Measurements from ENCODE around the gene ERBB4. TPM values are rescaled to one million over a fixed set of nuclear protein-coding genes. Genes with fewer than 3 reads are reported as not detected.

ERBB4 gene
- total RNA-seq, 1 donor from 2014 or later: 2.2 TPM

- no peak for DNase-seq (ENCODE audit: low read depth)
- TF ChIP-seq CTCF (conservative IDR thresholded peaks at IDR 0.05; ENCODE audit: low read depth, low read length): no peak
- H3K4me3 ChIP-seq (ENCODE audit: low read depth, low read length): no peak overlapping the region
Observed at GRCh38 chr2:211358504-211358903, 1180.1 kb downstream of the ERBB4 start.

GRCh38 chr2:211354481-211354880 is 1184.1 kb downstream of the ERBB4 start:
- TF ChIP-seq CTCF (conservative IDR thresholded peaks at IDR 0.05; ENCODE audit: low read depth, low read length): no peak
- no peak for DNase-seq (ENCODE audit: low read depth)
- no peak overlapping the region for H3K4me3 ChIP-seq (ENCODE audit: low read depth, low read length)

GRCh38 chr2:211351987-211352386 is 1186.6 kb downstream of the ERBB4 start:
- no peak for DNase-seq (ENCODE audit: low read depth)
- H3K4me3 ChIP-seq (ENCODE audit: low read depth, low read length): no peak overlapping the region
- no peak for TF ChIP-seq CTCF (conservative IDR thresholded peaks at IDR 0.05; ENCODE audit: low read depth, low read length)

GRCh38 chr2:211349031-211349430 is 1189.6 kb downstream of the ERBB4 start:
- TF ChIP-seq CTCF (conservative IDR thresholded peaks at IDR 0.05; ENCODE audit: low read depth, low read length): no peak
- no peak for DNase-seq (ENCODE audit: low read depth)
- H3K4me3 ChIP-seq (ENCODE audit: low read depth, low read length): no peak overlapping the region

GRCh38 chr2:211347328-211347727 is 1191.3 kb downstream of the ERBB4 start:
- H3K4me3 ChIP-seq (ENCODE audit: low read depth, low read length): no peak overlapping the region
- no peak for DNase-seq (ENCODE audit: low read depth)
- peak; percentile 30 for TF ChIP-seq CTCF (conservative IDR thresholded peaks at IDR 0.05; ENCODE audit: low read depth, low read length)

GRCh38 chr2:211344289-211344688 is 1194.3 kb downstream of the ERBB4 start:
- no peak overlapping the region for H3K4me3 ChIP-seq (ENCODE audit: low read depth, low read length)
- DNase-seq (ENCODE audit: low read depth): no peak
- no peak for TF ChIP-seq CTCF (conservative IDR thresholded peaks at IDR 0.05; ENCODE audit: low read depth, low read length)

GRCh38 chr2:211333377-211333776 is 1205.2 kb downstream of the ERBB4 start:
- no peak for TF ChIP-seq CTCF (conservative IDR thresholded peaks at IDR 0.05; ENCODE audit: low read depth, low read length)
- H3K4me3 ChIP-seq (ENCODE audit: low read depth, low read length): no peak overlapping the region
- peak; percentile 82 for DNase-seq (ENCODE audit: low read depth)
